HepG2 (cell line): ENCODE data around the gene SMPD3. TPM values are rescaled to one million over a fixed set of nuclear protein-coding genes. Genes with fewer than 3 reads are reported as not detected.
A peak's percentile ranks its signal among the peaks of the same experiment; 100 is the strongest.

Source experiments
- ATAC-seq: fragments of 200-7000 bp; cut with Tn5 transposase; 3 replicates; pipeline ENCODE4 v1.9.1; 2020; ENCODE audit warnings: mild to moderate bottlenecking, moderate library complexity
- BruUV-seq: library from RNA; stranded (reverse); fragments of 400-500 nt; replicated peaks from 2 replicates; lab custom pipeline; 2021; lab: Mats Ljungman, UMichigan
- CTCF ChIA-PET: fragments of 300-600 bp; formaldehyde crosslinking; extraction: SDS; loops from one replicate; lab custom pipeline; 2021; ENCODE audit warnings: low total read pairs, inconsistent platforms, low intra/inter-chr PET ratio; lab: Yijun Ruan, JAX
- POLR2A ChIA-PET: fragments of 350-600 bp; sonication (Branson Sonifier 250); formaldehyde crosslinking; loops from one replicate; lab custom pipeline; 2020; ENCODE audit warnings: antibody characterized with exemption, inconsistent platforms; lab: Yijun Ruan, JAX
- DNase-seq: peaks from one replicate; pipeline ENCODE4 v3.0.0-alpha.2; 2015; ENCODE audit warnings: low spot score
- FAIRE-seq: peaks from 3 replicates; lab custom pipeline; 2011; peaks lifted over from hg19 to GRCh38; lab: Jason Lieb, UNC
- H2AFZ ChIP-seq: one replicate; pipeline ENCODE4 v1.6.1; 2011; ENCODE audit warnings: low read length, inconsistent platforms
- H3K27ac ChIP-seq: fragments of 300-600 bp; 3 replicates; pipeline ENCODE4 v1.8.0; 2011; ENCODE audit warnings: mixed run types, mild to moderate bottlenecking, mixed read lengths, low read length, inconsistent platforms; ENCODE audit not compliant: insufficient read depth; ENCODE audit errors: extremely low read length
- H3K27me3 ChIP-seq, 2 experiments: fragments of 200-600 bp in 1 of 2; 2 replicates in 1 of 2; 3 replicates in 1 of 2; pipeline versions ENCODE4 v1.6.0 to v1.8.0; 2011; ENCODE audit warnings: low read length in 2 of 2, mild to moderate bottlenecking in 2 of 2, moderate library complexity in 2 of 2, inconsistent platforms in 1 of 2; ENCODE audit not compliant: insufficient read depth in 2 of 2, control insufficient read depth in 1 of 2
- H3K36me3 ChIP-seq, 2 experiments: fragments of 200-600 bp in 1 of 2; replicated peaks in 1 of 2; 2 replicates in 1 of 2; 3 replicates in 1 of 2; pipeline versions ENCODE4 v1.5.1 to v1.8.0; 2011; ENCODE audit warnings: low read length in 2 of 2, inconsistent platforms in 1 of 2; ENCODE audit not compliant: insufficient read depth in 2 of 2, control insufficient read depth in 1 of 2
- H3K4me1 ChIP-seq: 2 replicates; pipeline ENCODE4 v1.5.1; 2012; ENCODE audit warnings: low read length, inconsistent platforms; ENCODE audit not compliant: insufficient read depth
- H3K4me2 ChIP-seq: 2 replicates; pipeline ENCODE4 v1.6.0; 2011; ENCODE audit warnings: low read depth, low read length, inconsistent platforms
- H3K4me3 ChIP-seq, 3 experiments: fragments of 200-600 bp in 1 of 3; sonication (generic), shearing (Covaris generic) in 1 of 3; replicated peaks in 1 of 3; 2 replicates each; pipeline ENCODE4 v1.5.1; 2011 to 2016; ENCODE audit warnings: low read length in 3 of 3, inconsistent platforms in 2 of 3, low read depth in 2 of 3, mild to moderate bottlenecking in 2 of 3, control low read depth in 1 of 3, mixed read lengths in 1 of 3; ENCODE audit not compliant: insufficient read depth in 1 of 3
- H3K79me2 ChIP-seq: one replicate; pipeline ENCODE4 v1.6.1; 2011; ENCODE audit warnings: low read length, inconsistent platforms; ENCODE audit not compliant: insufficient read depth
- H3K9ac ChIP-seq: 2 replicates; pipeline ENCODE4 v1.6.0; 2011; ENCODE audit warnings: mild to moderate bottlenecking, low read depth, low read length, inconsistent platforms; ENCODE audit not compliant: insufficient read depth
- H3K9me3 ChIP-seq: 2 replicates; pipeline ENCODE4 v1.5.1; 2012; ENCODE audit warnings: mild to moderate bottlenecking, low read length
- H4K20me1 ChIP-seq: 2 replicates; pipeline ENCODE4 v1.6.0; 2011; ENCODE audit warnings: inconsistent platforms, mild to moderate bottlenecking, low read length, moderate library complexity; ENCODE audit not compliant: insufficient read depth
- AGO2 ChIP-seq: fragments of 200-400 bp; formaldehyde crosslinking; optimal IDR thresholded peaks from 2 replicates; pipeline ENCODE3; 2017; ENCODE audit warnings: mild to moderate bottlenecking, low read depth, low read length, moderate library complexity
- IKZF4 ChIP-seq: sonication (generic); formaldehyde crosslinking; IDR thresholded peaks from 2 replicates; pipeline ENCODE4 v1.5.1; 2020; ENCODE audit warnings: borderline replicate concordance, mild to moderate bottlenecking, low read depth, missing genetic modification reagents; ENCODE audit errors: not compliant biosample characterization
- KDM5A ChIP-seq: fragments of 200-600 bp; sonication (generic); IDR thresholded peaks from 2 replicates; pipeline ENCODE4 v1.7.0; 2018; ENCODE audit warnings: antibody characterized with exemption, mild to moderate bottlenecking, low read length, borderline replicate concordance
- SP140L ChIP-seq: sonication (generic); formaldehyde crosslinking; IDR thresholded peaks from 2 replicates; pipeline ENCODE4 v1.4.0; 2020; ENCODE audit warnings: missing genetic modification reagents, borderline replicate concordance
- SRSF9 ChIP-seq: fragments of 200-400 bp; formaldehyde crosslinking; IDR thresholded peaks from 2 replicates; pipeline ENCODE4 v1.6.1; 2018; ENCODE audit warnings: borderline replicate concordance, mild to moderate bottlenecking, low read depth, low read length; ENCODE audit not compliant: insufficient read depth, poor library complexity, severe bottlenecking
- ZNF562 ChIP-seq: sonication (generic); formaldehyde crosslinking; IDR thresholded peaks from 2 replicates; pipeline ENCODE4 v1.8.0; 2022; ENCODE audit warnings: missing genetic modification reagents, borderline replicate concordance
- ZNF709 ChIP-seq: sonication (generic); formaldehyde crosslinking; IDR thresholded peaks from 2 replicates; pipeline ENCODE4 v1.5.0; 2020; ENCODE audit warnings: mild to moderate bottlenecking, missing genetic modification reagents
- ZNF883 ChIP-seq: sonication (generic); formaldehyde crosslinking; IDR thresholded peaks from 2 replicates; pipeline ENCODE4 v1.5.1; 2020; ENCODE audit warnings: mild to moderate bottlenecking, missing genetic modification reagents; ENCODE audit errors: not compliant biosample characterization
- WGBS: methylation state at CpG from one replicate; pipeline ENCODE4 v1.1.6; 2017; ENCODE audit warnings: low lambda C conversion rate; 5-methylcytosine and 5-hydroxymethylcytosine counted together
- in situ Hi-C: cut with HindIII; loops from 2 replicates; pipeline ENCODE4 v1.10.0; 2017; ENCODE audit warnings: low pct_unique_long_range_greater_than_20kb; ENCODE audit not compliant: extremely low pct_ligation_motif_present
- intact Hi-C: fragments of 100-400 bp; cut with micrococcal nuclease; formaldehyde crosslinking; loops from one replicate; pipeline ENCODE4 v1.10.0; 2022; ENCODE audit not compliant: unreplicated experiment
- polyA plus RNA-seq, 8 experiments: library from polyadenylated mRNA; depleted of rRNA in 3 of 8; stranded (reverse) in 7 of 8; unstranded in 1 of 8; fragments of >200 nt; fragmentation: Illumina TruSeq in 4 of 8; extraction: Trizol in 4 of 8; gene quantifications; 2 replicates each; pipeline versions ENCODE4 v1.2.1 to v1.2.3, GENCODE V29; 2011 to 2016; ENCODE audit warnings: low read depth in 4 of 8, missing spikeins in 1 of 8, mixed read lengths in 1 of 8; ENCODE audit not compliant: insufficient read depth in 1 of 8
- total RNA-seq, 5 experiments: library from RNA; depleted of rRNA; stranded (reverse); fragments of >200 nt; fragmentation: Illumina TruSeq; extraction: Trizol; gene quantifications; 2 replicates each; pipeline ENCODE4 v1.2.3, GENCODE V29; 2016; ENCODE audit warnings: low read depth in 1 of 5
- TF ChIP-seq, protein P1 (sequence below): sonication (generic); formaldehyde crosslinking; IDR thresholded peaks from 2 replicates; pipeline ENCODE4 v1.5.0; 2020; ENCODE audit warnings: mild to moderate bottlenecking, low read depth, missing genetic modification reagents, borderline replicate concordance

SMPD3 gene
- total and polyA plus RNA-seq, 2 of the 13 experiments (the other 11 are each of a cell fraction or from before 2014, with no cell fraction given): 0.07 to 0.32 TPM

DNA sequence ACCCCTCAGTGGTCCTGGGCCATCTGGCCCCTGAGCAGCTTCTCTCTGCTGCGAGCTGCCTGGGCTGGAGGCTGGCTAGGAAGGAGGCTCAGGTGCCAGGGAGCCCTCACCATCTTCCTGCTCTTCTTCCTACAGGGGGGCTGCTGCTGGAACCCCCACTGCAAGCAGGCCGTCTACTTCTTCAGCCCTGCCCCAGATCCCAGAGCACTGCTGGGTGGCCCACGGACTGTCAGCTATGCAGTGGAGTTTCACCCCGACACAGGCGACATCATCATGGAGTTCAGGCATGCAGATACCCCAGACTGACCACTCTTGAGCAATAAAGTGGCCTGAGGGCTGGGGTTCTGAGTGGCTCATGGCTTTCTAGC lies 91.4 kb downstream of the SMPD3 start:
- H4K20me1 ChIP-seq: no peaks in the 10 kb centered on the region; the same call in 1 of the 2 replicates
- no peaks in the 10 kb centered on the region for H3K27me3 ChIP-seq
- ATAC-seq (no peak), DNase-seq (no peak), FAIRE-seq (no peak)
- in situ Hi-C loops: no loop called here
- WGBS: 80% methylated on average over 1 of the region's 5 CpGs
- H3K9ac ChIP-seq: no peak overlapping the region
- no peaks in the 10 kb centered on the region for H3K79me2 ChIP-seq
- no peak overlapping the region for H3K4me3 ChIP-seq
- H2AFZ ChIP-seq: no peak overlapping the region
- no TSS peak for BruUV-seq
- no peaks in the 10 kb centered on the region for H3K9me3 ChIP-seq
- no peak overlapping the region for H3K4me2 ChIP-seq
- intact Hi-C loops: no loop called here
- ChIA-PET CTCF (no interaction called here), POLR2A (no interaction called here)
- 0 out of 2 replicates have a peak, but pooled peaks cover 7% of the 10 kb centered on the region for H3K4me1 ChIP-seq
- TF ChIP-seq ZNF562 (no peak), AGO2 (peak; percentile 1)
- H3K27ac ChIP-seq: no peak overlapping the region
- peaks cover 38 to 68% of the 10 kb centered on the region in 2 experiments for H3K36me3 ChIP-seq

GRCh38 chr16:68356249-68356918 lies 91.9 kb downstream of the SMPD3 start:
- H3K27ac ChIP-seq: no peak overlapping the region
- TF ChIP-seq ZNF709 (no peak), SRSF9 (no peak), IKZF4 (CRISPR knock-in tag) (no peak), ZNF883 (CRISPR knock-in tag) (no peak), KDM5A (no peak), SP140L (CRISPR knock-in tag) (no peak), AGO2 (peak; percentile 14)
- TF ChIP-seq, protein P1, sequence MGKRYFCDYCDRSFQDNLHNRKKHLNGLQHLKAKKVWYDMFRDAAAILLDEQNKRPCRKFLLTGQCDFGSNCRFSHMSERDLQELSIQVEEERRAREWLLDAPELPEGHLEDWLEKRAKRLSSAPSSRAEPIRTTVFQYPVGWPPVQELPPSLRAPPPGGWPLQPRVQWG: no peak
- H3K4me2 ChIP-seq: no peak overlapping the region
- 0 out of 2 replicates have a peak, but pooled peaks cover 7% of the 10 kb centered on the region for H3K4me1 ChIP-seq
- no peaks in the 10 kb centered on the region for H3K27me3 ChIP-seq
- CTCF ChIA-PET: no interaction called here
- 94% methylated on average over 10 of the region's 28 CpGs for WGBS
- no TSS peak for BruUV-seq
- DNase-seq (no peak), ATAC-seq (no peak), FAIRE-seq (no peak)
- no peak overlapping the region for H2AFZ ChIP-seq
- intact Hi-C loops (no loop called here), in situ Hi-C loops (no loop called here)
- H4K20me1 ChIP-seq: no peaks in the 10 kb centered on the region; the same call in 1 of the 2 replicates
- POLR2A ChIA-PET: no interaction called here
- no peak overlapping the region for H3K4me3 ChIP-seq
- no peaks in the 10 kb centered on the region for H3K9me3 ChIP-seq
- peaks cover 40 to 73% of the 10 kb centered on the region in 2 experiments for H3K36me3 ChIP-seq
- no peaks in the 10 kb centered on the region for H3K79me2 ChIP-seq
- no peak overlapping the region for H3K9ac ChIP-seq
